Measurements from ENCODE around the gene SLCO3A1. TPM values are rescaled to one million over a fixed set of nuclear protein-coding genes. Genes with fewer than 3 reads are reported as not detected.

SLCO3A1 gene
- total RNA-seq, 1 experiment from 2014 or later, result 5.1 TPM

GRCh38 chr15:92149029-92149428 lies 295.5 kb downstream of the SLCO3A1 start:
- TF ChIP-seq SIN3A (IDR thresholded peaks at IDR 0.05; ENCODE audit: low read depth) (no peak), EZH2 (IDR thresholded peaks at IDR 0.05) (no peak), SP1 (IDR thresholded peaks at IDR 0.05; ENCODE audit: low read depth) (no peak)
- RAD21 ChIA-PET (ENCODE audit: low non-redundant PET in 1 of 2, low total read pairs in 2 of 2, uncharacterized antibody in 2 of 2, unreplicated experiment in 2 of 2), result no interaction called here
- Histone ChIP-seq H3K27me3 (ENCODE audit: insufficient read depth, low read length) (no peaks in the 10 kb centered on the region), H3K9me3 (ENCODE audit: control insufficient read depth in 1 of 2, insufficient read depth in 1 of 2, low read depth in 1 of 2, low read length in 2 of 2) (no peaks in the 10 kb centered on the region), H2AFZ (ENCODE audit: low read depth, low read length, poor library complexity, severe bottlenecking) (no peak overlapping the region), H3K36me3 (ENCODE audit: control insufficient read depth in 1 of 2, insufficient read depth in 2 of 2, low read length in 2 of 2) (no peaks in the 10 kb centered on the region), H3K9me2 (ENCODE audit: insufficient read depth) (no peaks in the 10 kb centered on the region), H4K20me1 (ENCODE audit: insufficient read depth) (no peaks in the 10 kb centered on the region), H3K9ac (ENCODE audit: low read length) (no peak overlapping the region), H3K4me1 (ENCODE audit: control insufficient read depth in 1 of 2, insufficient read depth in 2 of 2, low read length in 2 of 2) (no peaks in the 10 kb centered on the region), H3K4me2 (ENCODE audit: low read length) (no peak overlapping the region), H3K4me3 (replicated peaks in 1 of 2; ENCODE audit: low read depth in 1 of 2, low read length in 2 of 2) (no peak overlapping the region), H3K79me2 (ENCODE audit: insufficient read depth, low read length) (no peaks in the 10 kb centered on the region), H3K27ac (ENCODE audit: low read depth, low read length) (no peak overlapping the region)
- BruUV-seq (replicated peaks), result no TSS peak
- DNase-seq (ENCODE audit: low read depth, low spot score), result no peak
- intact Hi-C loops (cut with micrococcal nuclease), result no loop called here
- POLR2A ChIA-PET, result no interaction called here
- CTCF ChIA-PET, result no interaction called here
- no peak for ATAC-seq

- ATAC-seq, result no peak
- no peak overlapping the region for H3K9ac ChIP-seq (ENCODE audit: low read length)
- no peak for DNase-seq (ENCODE audit: low read depth, low spot score)
- CTCF ChIA-PET, result no interaction called here
- no peak overlapping the region for H3K4me3 ChIP-seq (replicated peaks in 1 of 2; ENCODE audit: low read depth in 1 of 2, low read length in 2 of 2)
- H3K27ac ChIP-seq (ENCODE audit: low read depth, low read length), result no peak overlapping the region
- intact Hi-C loops (cut with micrococcal nuclease), result no loop called here
- H3K9me2 ChIP-seq (ENCODE audit: insufficient read depth), result no peaks in the 10 kb centered on the region
- H3K79me2 ChIP-seq (ENCODE audit: insufficient read depth, low read length), result no peaks in the 10 kb centered on the region
- TF ChIP-seq POLR2A (IDR thresholded peaks at IDR 0.05; ENCODE audit: borderline replicate concordance, extremely low read depth, insufficient read depth, insufficient read length), result no peak
- no peak for TF ChIP-seq ZNF274 (IDR thresholded peaks at IDR 0.05; ENCODE audit: low read depth, low read length)
- no peak for TF ChIP-seq JUND (IDR thresholded peaks at IDR 0.05)
- no peak for TF ChIP-seq ZFX (IDR thresholded peaks at IDR 0.05)
- TF ChIP-seq POLR2AphosphoS5 (IDR thresholded peaks at IDR 0.05; ENCODE audit: low read depth, low read length), result no peak
- no peak for TF ChIP-seq EZH2 (IDR thresholded peaks at IDR 0.05)
- no peak for TF ChIP-seq RAD21 (IDR thresholded peaks at IDR 0.05; ENCODE audit: low read depth)
- TF ChIP-seq CTCF (IDR thresholded peaks at IDR 0.05 in 2 of 3, conservative IDR thresholded peaks at IDR 0.05 in 1 of 3; ENCODE audit: borderline replicate concordance in 1 of 3, insufficient read depth in 1 of 3, low read depth in 2 of 3, low read length in 2 of 3), result no peak
- no peak for TF ChIP-seq TCF7L2 (IDR thresholded peaks at IDR 0.05; ENCODE audit: borderline replicate concordance, extremely low read depth, insufficient read depth, insufficient read length)
- TF ChIP-seq FOSL1 (IDR thresholded peaks at IDR 0.05; ENCODE audit: low read depth), result no peak
- no peak for TF ChIP-seq REST (IDR thresholded peaks at IDR 0.05; ENCODE audit: low read depth)
- no peak overlapping the region for H3K4me2 ChIP-seq (ENCODE audit: low read length)
- no peaks in the 10 kb centered on the region for H3K27me3 ChIP-seq (ENCODE audit: insufficient read depth, low read length)
- RAD21 ChIA-PET (ENCODE audit: low non-redundant PET in 1 of 2, low total read pairs in 2 of 2, uncharacterized antibody in 2 of 2, unreplicated experiment in 2 of 2), result no interaction called here
- H3K36me3 ChIP-seq (ENCODE audit: control insufficient read depth in 1 of 2, insufficient read depth in 2 of 2, low read length in 2 of 2), result no peaks in the 10 kb centered on the region
- POLR2A ChIA-PET, result no interaction called here
- H3K4me1 ChIP-seq (ENCODE audit: control insufficient read depth in 1 of 2, insufficient read depth in 2 of 2, low read length in 2 of 2), result no peaks in the 10 kb centered on the region
- H4K20me1 ChIP-seq (ENCODE audit: insufficient read depth), result no peaks in the 10 kb centered on the region
- no peaks in the 10 kb centered on the region for H3K9me3 ChIP-seq (ENCODE audit: control insufficient read depth in 1 of 2, insufficient read depth in 1 of 2, low read depth in 1 of 2, low read length in 2 of 2)
- no TSS peak for BruUV-seq (replicated peaks)
- no peak overlapping the region for H2AFZ ChIP-seq (ENCODE audit: low read depth, low read length, poor library complexity, severe bottlenecking)
These were observed 296.0 kb downstream of the SLCO3A1 start for GRCh38 chr15:92149465-92149864.

Data from HCT116 (cell line).